ENCODE results near the gene TBX15. TPM values are rescaled to one million over a fixed set of nuclear protein-coding genes. Genes with fewer than 3 reads are reported as not detected.
"Not testable (repeated sequence)": the region's sequence is repeated elsewhere in the genome, so short reads cannot be mapped to it uniquely, and the experiment has no call there.

Gene TBX15
- total and polyA plus RNA-seq, 2 experiments from 2014 or later, result 38.7 to 41.7 TPM

GRCh38 chr1:118958140-118958539 is 30.0 kb downstream of the TBX15 start:
- no peak for DNase-seq
- peaks cover 64% of the 10 kb centered on the region for H3K4me1 ChIP-seq (ENCODE audit: insufficient read depth)
- H4K20me1 ChIP-seq (ENCODE audit: insufficient read depth), result peaks cover 33% of the 10 kb centered on the region; the same call in 1 of the 2 replicates
- H3K36me3 ChIP-seq (ENCODE audit: low read depth), result no peaks in the 10 kb centered on the region; the same call in 1 of the 2 replicates
- peaks cover 93% of the 10 kb centered on the region for H3K79me2 ChIP-seq (ENCODE audit: insufficient read depth)
- no peaks in the 10 kb centered on the region for H3K27me3 ChIP-seq (replicated peaks; ENCODE audit: insufficient read depth)
- H3K9me2 ChIP-seq (ENCODE audit: insufficient read depth), result no peaks in the 10 kb centered on the region
- H3F3A ChIP-seq (ENCODE audit: insufficient read depth), result peaks cover 60% of the 10 kb centered on the region
- no peaks in the 10 kb centered on the region for H3K9me3 ChIP-seq (ENCODE audit: low read depth)
- H3K9ac ChIP-seq, result no peak overlapping the region
- no peak overlapping the region for H2AFZ ChIP-seq
- TF ChIP-seq EZH2phosphoT487 (IDR thresholded peaks at IDR 0.05; ENCODE audit: insufficient read depth, low read depth), result no peak
- TF ChIP-seq EZH2 (IDR thresholded peaks at IDR 0.05; ENCODE audit: insufficient read depth, poor library complexity, severe bottlenecking), result no peak
- no peak overlapping the region for H3K4me3 ChIP-seq
- H3K4me2 ChIP-seq (ENCODE audit: unreplicated experiment), result no peak overlapping the region
- no peak overlapping the region for H3K27ac ChIP-seq
- in situ Hi-C loops (cut with MboI), result no loop called here
- WGBS, 2 experiments (ENCODE audit: low coverage in 1 of 2, low lambda C conversion rate in 2 of 2, missing lambda C conversion rate in 2 of 2), result 97 to 98% methylated on average over 3 of the region's 3 CpGs

DNA sequence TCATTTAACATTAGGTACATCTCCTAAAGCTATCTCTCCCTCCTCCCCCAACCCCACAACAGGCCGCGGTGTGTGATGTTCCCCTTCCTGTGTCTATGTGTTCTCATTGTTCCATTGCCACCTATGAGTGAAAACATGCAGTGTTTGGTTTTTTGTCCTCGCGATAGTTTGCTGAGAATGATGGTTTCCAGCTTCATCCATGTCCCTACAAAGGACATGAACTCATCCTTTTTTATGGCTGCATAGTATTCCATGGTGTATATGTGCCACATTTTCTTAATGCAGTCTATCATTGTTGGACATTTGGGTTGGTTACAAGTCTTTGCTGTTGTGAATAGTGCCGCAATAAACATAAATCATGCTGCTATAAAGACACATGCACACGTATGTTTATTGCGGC is 30.6 kb downstream of the TBX15 start:
- H3K36me3 ChIP-seq (ENCODE audit: low read depth); in situ Hi-C loops (cut with MboI); H3K27me3 ChIP-seq (replicated peaks; ENCODE audit: insufficient read depth); H3K4me2 ChIP-seq (ENCODE audit: unreplicated experiment); H3K9ac ChIP-seq; H3K4me3 ChIP-seq; H2AFZ ChIP-seq; H3K9me3 ChIP-seq (ENCODE audit: low read depth); H3K27ac ChIP-seq; H3K9me2 ChIP-seq (ENCODE audit: insufficient read depth); DNase-seq: not testable (repeated sequence)
- Histone ChIP-seq H3K4me1 (ENCODE audit: insufficient read depth) (peaks cover 64% of the 10 kb centered on the region), H3K79me2 (ENCODE audit: insufficient read depth) (peaks cover 93% of the 10 kb centered on the region), H4K20me1 (ENCODE audit: insufficient read depth) (peaks cover 34% of the 10 kb centered on the region; the same call in 1 of the 2 replicates), H3F3A (ENCODE audit: insufficient read depth) (peaks cover 59% of the 10 kb centered on the region)
- whole genome bisulfite sequencing, 2 experiments (ENCODE audit: low coverage in 1 of 2, low lambda C conversion rate in 2 of 2, missing lambda C conversion rate in 2 of 2), result 96 to 97% methylated on average over 7 of the region's 7 CpGs

GRCh38 chr1:118954301-118954905 is 33.7 kb downstream of the TBX15 start:
- 4% methylated on average over 3 of the region's 3 CpGs for WGBS, 2 experiments (ENCODE audit: low coverage in 1 of 2, low lambda C conversion rate in 2 of 2, missing lambda C conversion rate in 2 of 2)
- no peak overlapping the region for H3K9ac ChIP-seq
- no peak overlapping the region for H2AFZ ChIP-seq
- H3K27ac ChIP-seq, result no peak overlapping the region
- H3F3A ChIP-seq (ENCODE audit: insufficient read depth), result peaks cover 34% of the 10 kb centered on the region
- TF ChIP-seq EZH2 (IDR thresholded peaks at IDR 0.05; ENCODE audit: insufficient read depth, poor library complexity, severe bottlenecking), result no peak
- TF ChIP-seq EZH2phosphoT487 (IDR thresholded peaks at IDR 0.05; ENCODE audit: insufficient read depth, low read depth), result no peak
- no peaks in the 10 kb centered on the region; the same call in 1 of the 2 replicates for H3K36me3 ChIP-seq (ENCODE audit: low read depth)
- H3K4me1 ChIP-seq (ENCODE audit: insufficient read depth), result peaks cover 59% of the 10 kb centered on the region
- no peaks in the 10 kb centered on the region for H3K9me2 ChIP-seq (ENCODE audit: insufficient read depth)
- no peaks in the 10 kb centered on the region for H3K9me3 ChIP-seq (ENCODE audit: low read depth)
- H3K4me2 ChIP-seq (ENCODE audit: unreplicated experiment), result peak overlapping the region; percentile 28
- H3K4me3 ChIP-seq, result 0 out of 2 replicates have a peak overlapping the region, but pooled peaks have one; percentile 19
- H3K79me2 ChIP-seq (ENCODE audit: insufficient read depth), result peaks cover 98% of the 10 kb centered on the region
- in situ Hi-C loops (cut with MboI), result no loop called here
- H4K20me1 ChIP-seq (ENCODE audit: insufficient read depth), result peaks cover 24% of the 10 kb centered on the region; the same call in 1 of the 2 replicates
- peak; percentile 47 for DNase-seq
- H3K27me3 ChIP-seq (replicated peaks; ENCODE audit: insufficient read depth), result no peaks in the 10 kb centered on the region

- TF ChIP-seq EZH2phosphoT487 (IDR thresholded peaks at IDR 0.05; ENCODE audit: insufficient read depth, low read depth), result no peak
- TF ChIP-seq EZH2 (IDR thresholded peaks at IDR 0.05; ENCODE audit: insufficient read depth, poor library complexity, severe bottlenecking), result no peak
These were observed 36.7 kb downstream of the TBX15 start for GRCh38 chr1:118951270-118951936.

More at GRCh38 chr1:118951270-118951936, 36.7 kb downstream of the TBX15 start:
- Histone ChIP-seq H3K4me3 (no peak overlapping the region), H2AFZ (no peak overlapping the region), H3K9me2 (ENCODE audit: insufficient read depth) (no peaks in the 10 kb centered on the region), H4K20me1 (ENCODE audit: insufficient read depth) (peaks cover 19% of the 10 kb centered on the region; the same call in 1 of the 2 replicates), H3K36me3 (ENCODE audit: low read depth) (no peaks in the 10 kb centered on the region), H3K9me3 (ENCODE audit: low read depth) (no peaks in the 10 kb centered on the region), H3K27ac (no peak overlapping the region), H3K4me2 (ENCODE audit: unreplicated experiment) (no peak overlapping the region), H3K4me1 (ENCODE audit: insufficient read depth) (peaks cover 82% of the 10 kb centered on the region), H3K27me3 (replicated peaks; ENCODE audit: insufficient read depth) (no peaks in the 10 kb centered on the region), H3F3A (ENCODE audit: insufficient read depth) (peaks cover 53% of the 10 kb centered on the region), H3K79me2 (ENCODE audit: insufficient read depth) (peaks cover 82% of the 10 kb centered on the region), H3K9ac (no peak overlapping the region)
- no peak for DNase-seq
- in situ Hi-C loops (cut with MboI), result no loop called here
- 93 to 100% methylated on average over 2 of the region's 2 CpGs for WGBS, 2 experiments (ENCODE audit: low coverage in 1 of 2, low lambda C conversion rate in 2 of 2, missing lambda C conversion rate in 2 of 2)

Measured in GM23248 (cell line).